ENCODE data around the gene LSM5.

The LSM5 gene

GRCh38 chr7:32436146-32436928, 53.8 kb downstream of the LSM5 start:
- POLR2A ChIA-PET: no interaction called here
- no peak for TF ChIP-seq FOXK2 (IDR thresholded peaks at IDR 0.05)
- TF ChIP-seq NFRKB (IDR thresholded peaks at IDR 0.05): no peak
- TF ChIP-seq HDGF (IDR thresholded peaks at IDR 0.05; ENCODE audit: borderline replicate concordance): no peak
- no peak for TF ChIP-seq CTBP1 (IDR thresholded peaks at IDR 0.05; ENCODE audit: borderline replicate concordance)
- TF ChIP-seq SUZ12 (IDR thresholded peaks at IDR 0.05): no peak
- DNase-seq (ENCODE audit: extremely low spot score): no peak
- CTCF ChIA-PET: no interaction called here

Data from HEK293T (cell line).